ENCODE measurements around the gene ZNF513.
"Not testable (repeated sequence)": the region's sequence is repeated elsewhere in the genome, so short reads cannot be mapped to it uniquely, and the experiment has no call there.

ZNF513 gene

GRCh38 chr2:27354597-27354927 lies 26.0 kb downstream of the ZNF513 start:
- DNase-seq (ENCODE audit: low spot score): no peak
- TF ChIP-seq CTCF (IDR thresholded peaks at IDR 0.05; ENCODE audit: borderline replicate concordance, control extremely low read depth, extremely low read depth, insufficient read depth, missing control alignments): no peak
- in situ Hi-C loops (cut with MboI; ENCODE audit: low sequenced_read_pairs, unreplicated experiment): no loop called here

DNA sequence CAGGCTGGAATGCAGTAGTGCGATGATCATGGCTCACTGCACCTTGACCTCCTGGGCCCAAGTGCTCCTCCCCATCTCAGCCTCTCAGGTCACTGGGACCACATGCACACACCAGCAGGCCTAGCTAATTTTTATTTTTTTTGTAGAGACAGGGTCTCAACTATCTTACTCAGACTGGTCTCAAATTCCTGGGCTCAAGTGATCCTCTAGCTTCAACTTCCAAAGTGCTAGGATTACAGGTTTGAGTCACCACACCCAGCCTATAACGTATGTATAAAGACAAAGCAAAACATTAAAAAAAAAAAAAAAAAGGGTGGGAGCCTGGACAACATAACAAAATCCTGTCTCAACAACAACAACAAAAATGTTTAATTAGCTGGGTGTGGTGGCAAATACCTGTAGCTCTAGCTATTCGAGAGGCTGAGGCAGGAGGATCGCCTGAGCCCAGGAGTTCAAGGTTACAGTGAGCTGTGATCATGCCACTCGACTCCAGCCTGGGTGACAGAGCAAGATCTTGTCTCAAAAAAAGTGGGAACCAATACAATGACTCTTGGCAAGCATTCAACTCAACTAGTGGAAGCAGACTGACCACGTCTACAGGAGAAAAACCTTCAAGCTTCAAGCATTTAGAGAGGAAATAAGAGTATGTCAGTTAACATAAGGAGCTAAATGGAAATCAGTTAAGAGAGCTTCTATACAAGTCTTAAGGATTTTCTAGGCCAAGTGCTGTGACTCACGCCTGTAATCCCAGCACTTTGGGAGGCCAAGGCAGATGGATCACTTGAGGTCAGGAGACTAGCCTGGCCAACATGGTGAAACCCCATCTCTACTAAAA lies 26.6 kb downstream of the ZNF513 start:
- no peak for DNase-seq (ENCODE audit: low spot score)
- no peak for TF ChIP-seq CTCF (IDR thresholded peaks at IDR 0.05; ENCODE audit: borderline replicate concordance, control extremely low read depth, extremely low read depth, insufficient read depth, missing control alignments)
- in situ Hi-C loops (cut with MboI; ENCODE audit: low sequenced_read_pairs, unreplicated experiment): no loop called here

- in situ Hi-C loops (cut with MboI; ENCODE audit: low sequenced_read_pairs, unreplicated experiment); DNase-seq (ENCODE audit: low spot score): not testable (repeated sequence)
Observed at GRCh38 chr2:27353386-27353761, 27.2 kb downstream of the ZNF513 start.

- no peak for TF ChIP-seq CTCF (IDR thresholded peaks at IDR 0.05; ENCODE audit: borderline replicate concordance, control extremely low read depth, extremely low read depth, insufficient read depth, missing control alignments)
- in situ Hi-C loops (cut with MboI; ENCODE audit: low sequenced_read_pairs, unreplicated experiment): no loop called here
- no peak for DNase-seq (ENCODE audit: low spot score)
Observed at GRCh38 chr2:27351802-27352598, 28.5 kb downstream of the ZNF513 start.

DNA sequence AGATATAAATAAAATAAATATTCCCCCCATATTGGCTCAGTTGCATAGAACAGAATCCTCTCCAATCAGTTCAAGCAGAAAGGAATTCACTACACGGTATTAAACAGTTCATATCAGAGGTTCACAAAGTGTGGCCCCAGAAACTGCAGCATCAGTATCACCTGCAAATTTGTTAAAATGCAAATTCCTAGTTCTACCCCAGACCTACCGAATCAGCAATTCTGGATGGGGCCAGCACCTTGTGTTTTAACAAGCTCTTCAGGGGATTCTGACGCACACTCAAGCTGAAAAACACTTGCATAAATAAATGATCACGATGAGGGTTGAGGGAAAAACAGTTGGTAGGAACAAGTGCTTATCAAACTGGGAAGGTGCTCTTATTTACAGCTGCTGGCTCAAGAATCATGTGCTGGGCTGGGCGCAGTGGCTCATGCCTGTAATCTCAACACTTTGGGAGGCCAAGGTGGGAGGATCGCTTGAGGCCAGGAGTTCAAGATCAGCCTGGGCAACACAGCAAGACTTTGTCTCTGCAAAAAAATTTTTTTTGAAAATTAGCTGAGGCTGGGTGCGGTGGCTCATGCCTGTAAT lies 30.3 kb downstream of the ZNF513 start:
- in situ Hi-C loops (cut with MboI; ENCODE audit: low sequenced_read_pairs, unreplicated experiment): no loop called here
- no peak for TF ChIP-seq CTCF (IDR thresholded peaks at IDR 0.05; ENCODE audit: borderline replicate concordance, control extremely low read depth, extremely low read depth, insufficient read depth, missing control alignments)

GRCh38 chr2:27347641-27348040 lies 32.9 kb downstream of the ZNF513 start:
- TF ChIP-seq CTCF (IDR thresholded peaks at IDR 0.05; ENCODE audit: borderline replicate concordance, control extremely low read depth, extremely low read depth, insufficient read depth, missing control alignments): no peak
- DNase-seq (ENCODE audit: low spot score): no peak
- in situ Hi-C loops (cut with MboI; ENCODE audit: low sequenced_read_pairs, unreplicated experiment): no loop called here

More for the DNA sequence above, 30.3 kb downstream of the ZNF513 start:
- no peak for DNase-seq (ENCODE audit: low spot score)

GRCh38 chr2:27336173-27336572 lies 44.4 kb downstream of the ZNF513 start:
- no peak for DNase-seq (ENCODE audit: low spot score)
- in situ Hi-C loops (cut with MboI; ENCODE audit: low sequenced_read_pairs, unreplicated experiment): no loop called here
- no peak for TF ChIP-seq CTCF (IDR thresholded peaks at IDR 0.05; ENCODE audit: borderline replicate concordance, control extremely low read depth, extremely low read depth, insufficient read depth, missing control alignments)

All from GM13976 (cell line).